ENCODE measurements around the gene SLC9A8. TPM values are rescaled to one million over a fixed set of nuclear protein-coding genes. Genes with fewer than 3 reads are reported as not detected.

SLC9A8 gene
- total RNA-seq, 4 donors from 2014 or later, result 4.8 to 8.1 (median 7.0) TPM

- no peak for TF ChIP-seq POLR2A (IDR thresholded peaks at IDR 0.05)
- TF ChIP-seq CTCF (IDR thresholded peaks at IDR 0.05), result no peak
- DNase-seq (ENCODE audit: low spot score in 2 of 2), result peak; percentile 94 to 99
- peak within 1 kb of the TSS; percentile 98 for H3K4me3 ChIP-seq (ENCODE audit: low read depth, poor library complexity, severe bottlenecking)
- 0% methylated on average over 46 to 51 of the region's 69 CpGs for WGBS, 2 donors
- intact Hi-C loops (cut with DNase I; ENCODE audit: low total_unique reads), result no loop called here
Measured at GRCh38 chr20:49915380-49916145, 102.9 kb downstream of the SLC9A8 start, which contains the start of gene SPATA2. SPATA2 (minus strand) TSS chr20:49915529; CDS start chr20:49908490, 7,039 bp downstream.

- no peak for TF ChIP-seq POLR2A (IDR thresholded peaks at IDR 0.05)
- TF ChIP-seq CTCF (IDR thresholded peaks at IDR 0.05), result no peak
- intact Hi-C loops (cut with DNase I; ENCODE audit: low total_unique reads), result no loop called here
- WGBS, 2 donors, result 32 to 57% methylated on average over 19 of the region's 19 CpGs
- no peak for DNase-seq (ENCODE audit: low spot score in 2 of 2)
- H3K4me3 ChIP-seq (ENCODE audit: low read depth, poor library complexity, severe bottlenecking), result peak overlapping the region; percentile 98
Measured at GRCh38 chr20:49916146-49917002, 103.7 kb downstream of the SLC9A8 start.

- WGBS, 2 donors, result 92 to 95% methylated on average over 3 of the region's 3 CpGs
- intact Hi-C loops (cut with DNase I; ENCODE audit: low total_unique reads), result no loop called here
- no peak overlapping the region for H3K4me3 ChIP-seq (ENCODE audit: low read depth, poor library complexity, severe bottlenecking)
- no peak for TF ChIP-seq POLR2A (IDR thresholded peaks at IDR 0.05)
- no peak for TF ChIP-seq CTCF (IDR thresholded peaks at IDR 0.05)
- DNase-seq (ENCODE audit: low spot score in 2 of 2), result no peak
Measured at GRCh38 chr20:49918446-49918845, 105.8 kb downstream of the SLC9A8 start.

- no peak for TF ChIP-seq POLR2A (IDR thresholded peaks at IDR 0.05)
- no peak for TF ChIP-seq CTCF (IDR thresholded peaks at IDR 0.05)
- no peak for DNase-seq (ENCODE audit: low spot score in 2 of 2)
- 67 to 68% methylated on average over 7 of the region's 7 CpGs for WGBS, 2 donors
- intact Hi-C loops (cut with DNase I; ENCODE audit: low total_unique reads), result no loop called here
- H3K4me3 ChIP-seq (ENCODE audit: low read depth, poor library complexity, severe bottlenecking), result no peak overlapping the region
Measured at GRCh38 chr20:49919009-49919408, 106.4 kb downstream of the SLC9A8 start.

- TF ChIP-seq POLR2A (IDR thresholded peaks at IDR 0.05) (no peak), CTCF (IDR thresholded peaks at IDR 0.05) (no peak)
- 74 to 80% methylated on average over 2 of the region's 2 CpGs for WGBS, 2 donors
- intact Hi-C loops (cut with DNase I; ENCODE audit: low total_unique reads), result no loop called here
- no peak overlapping the region for H3K4me3 ChIP-seq (ENCODE audit: low read depth, poor library complexity, severe bottlenecking)
- no peak for DNase-seq (ENCODE audit: low spot score in 2 of 2)
Measured at GRCh38 chr20:49919461-49919860, 106.8 kb downstream of the SLC9A8 start.
